SK-N-MC (cell line): Measurements from ENCODE around the gene OBSCN.
A peak's percentile ranks its signal among the peaks of the same experiment; 100 is the strongest.

ENCODE experiments used
- DNase-seq: peaks from one replicate; pipeline ENCODE4 v3.0.0-alpha.2; 2011; ENCODE audit warnings: low read depth, low spot score
- H3K27ac ChIP-seq: fragments of 200-600 bp; sonication (generic); 2 replicates; pipeline ENCODE4 v1.5.1; 2016; ENCODE audit warnings: mixed run types
- H3K36me3 ChIP-seq: fragments of 200-600 bp; sonication (generic); 2 replicates; pipeline ENCODE4 v1.6.1; 2017; ENCODE audit warnings: antibody characterized with exemption, low read length, mixed read lengths; ENCODE audit not compliant: insufficient read depth
- H3K4me3 ChIP-seq: fragments of 200-600 bp; sonication (generic); 2 replicates; pipeline ENCODE4 v1.5.1; 2016
- H3K9ac ChIP-seq: fragments of 200-600 bp; sonication (generic); 2 replicates; pipeline ENCODE4 v1.8.0; 2017; ENCODE audit warnings: mixed run types, mixed read lengths; ENCODE audit not compliant: insufficient read length
- H3K9me3 ChIP-seq: fragments of 200-600 bp; sonication (generic); 2 replicates; pipeline ENCODE4 v1.6.1; 2017; ENCODE audit warnings: low read depth, mild to moderate bottlenecking, antibody characterized with exemption, low read length, moderate library complexity, mixed read lengths
- EZH2 ChIP-seq: fragments of 200-600 bp; sonication (generic); IDR thresholded peaks from one replicate; pipeline ENCODE4 v1.6.1; 2017; ENCODE audit warnings: antibody characterized with exemption
- FOXP2 ChIP-seq: optimal IDR thresholded peaks from 2 replicates; pipeline ENCODE3; 2011; ENCODE audit warnings: mild to moderate bottlenecking, moderate library complexity; ENCODE audit not compliant: insufficient read depth; ENCODE audit errors: extremely low read length, control extremely low read depth
- POLR2AphosphoS5 ChIP-seq: IDR thresholded peaks from 2 replicates; pipeline ENCODE4 v1.6.1; 2012; ENCODE audit warnings: mild to moderate bottlenecking, low read depth, low read length, borderline replicate concordance

OBSCN gene

DNA sequence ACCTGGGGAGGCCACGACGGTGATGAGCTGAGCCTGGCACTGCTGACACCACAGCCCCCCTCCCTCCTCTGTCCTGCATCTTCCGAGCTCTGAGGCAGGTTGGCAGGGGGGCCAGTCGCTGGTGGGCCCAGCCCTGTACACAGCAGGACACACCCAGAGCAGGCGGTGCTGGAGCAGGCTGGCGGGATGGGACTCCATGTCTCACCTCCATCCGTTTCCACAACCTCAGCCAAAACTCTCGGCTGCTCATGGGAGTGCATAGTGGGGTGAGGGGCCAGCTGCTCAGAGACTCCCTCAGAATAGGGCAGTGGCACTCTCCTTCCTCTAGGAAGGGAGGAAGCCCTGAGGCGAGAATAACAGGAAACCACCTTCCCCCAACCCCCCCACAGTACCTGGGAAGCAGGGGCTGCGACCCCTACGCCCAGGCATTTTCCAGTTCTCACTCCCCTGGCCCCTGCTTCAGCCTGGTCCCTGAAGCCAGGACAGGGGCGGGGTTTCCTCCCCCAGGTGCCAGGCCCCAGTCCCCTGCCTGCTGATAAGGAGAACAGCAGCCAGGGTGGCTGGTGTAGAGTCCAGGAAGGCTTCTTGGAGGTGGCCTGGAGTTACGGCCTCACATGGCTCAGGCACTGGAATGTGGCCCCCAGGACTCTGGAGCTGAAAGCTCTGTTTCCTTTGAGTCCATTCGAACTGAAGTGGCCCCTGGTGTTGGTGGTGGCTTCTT, 45.4 kb upstream of the OBSCN start:
- H3K4me3 ChIP-seq = no peak overlapping the region
- TF ChIP-seq EZH2 = no peak
- TF ChIP-seq FOXP2 = no peak
- DNase-seq = no peak
- no peak overlapping the region for H3K9ac ChIP-seq
- H3K27ac ChIP-seq = no peak overlapping the region
- no peaks in the 10 kb centered on the region for H3K9me3 ChIP-seq
- no peaks in the 10 kb centered on the region for H3K36me3 ChIP-seq

GRCh38 chr1:228163007-228163753, 44.7 kb upstream of the OBSCN start:
- no peaks in the 10 kb centered on the region for H3K9me3 ChIP-seq
- no peak overlapping the region for H3K9ac ChIP-seq
- no peak overlapping the region for H3K4me3 ChIP-seq
- no peak overlapping the region for H3K27ac ChIP-seq
- no peaks in the 10 kb centered on the region for H3K36me3 ChIP-seq
- no peak for DNase-seq
- TF ChIP-seq POLR2AphosphoS5 (no peak), FOXP2 (no peak), EZH2 (no peak)

DNA sequence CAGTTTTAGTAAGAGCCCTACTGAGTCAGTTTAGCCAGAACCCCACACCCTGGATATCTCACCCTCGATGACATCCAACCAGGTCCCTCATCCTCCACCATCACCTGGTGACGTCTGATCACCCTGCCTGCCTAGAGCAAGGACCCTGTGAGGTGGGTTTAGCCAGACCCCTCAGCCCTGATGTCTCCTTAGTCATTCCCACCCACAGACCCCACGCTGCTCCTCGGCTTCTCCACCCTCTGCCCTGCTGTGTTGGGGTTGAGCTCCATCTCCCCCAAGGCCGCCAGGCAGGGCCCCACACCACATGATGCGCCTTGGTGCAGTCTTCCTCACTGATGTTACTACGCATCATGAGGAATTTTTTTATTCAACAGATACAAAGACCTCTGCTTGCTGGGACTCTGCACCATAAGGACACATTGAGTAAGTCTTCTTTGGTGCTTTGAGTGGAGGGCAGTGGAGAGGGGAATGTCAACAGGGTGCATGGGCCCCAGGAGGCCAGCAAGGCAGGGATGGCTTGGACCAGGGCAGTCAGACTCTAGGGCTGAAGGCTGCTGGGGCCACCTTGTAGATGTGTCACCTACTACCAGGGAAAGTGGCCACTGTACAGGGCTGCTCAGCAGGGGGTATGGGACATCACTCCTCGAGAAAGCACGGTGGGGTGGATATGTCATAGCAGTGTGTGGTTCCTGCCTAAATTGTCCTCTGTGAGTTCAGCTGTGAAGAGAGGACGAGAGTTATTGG, 43.9 kb upstream of the OBSCN start:
- no peaks in the 10 kb centered on the region for H3K9me3 ChIP-seq
- H3K27ac ChIP-seq = no peak overlapping the region
- DNase-seq = no peak
- no peak overlapping the region for H3K9ac ChIP-seq
- no peak overlapping the region for H3K4me3 ChIP-seq
- TF ChIP-seq POLR2AphosphoS5 (no peak), EZH2 (no peak), FOXP2 (no peak)
- no peaks in the 10 kb centered on the region for H3K36me3 ChIP-seq

- TF ChIP-seq FOXP2 = no peak
- no peak for TF ChIP-seq EZH2
- no peak for TF ChIP-seq POLR2AphosphoS5
- Histone ChIP-seq H3K9ac (peak overlapping the region; percentile 85), H3K27ac (peak overlapping the region; percentile 79; the same call in 1 of the 2 replicates), H3K4me3 (peak overlapping the region; percentile 88), H3K36me3 (no peaks in the 10 kb centered on the region), H3K9me3 (no peaks in the 10 kb centered on the region)
- no peak for DNase-seq
These were observed 43.1 kb upstream of the OBSCN start for GRCh38 chr1:228164561-228165371.

DNA sequence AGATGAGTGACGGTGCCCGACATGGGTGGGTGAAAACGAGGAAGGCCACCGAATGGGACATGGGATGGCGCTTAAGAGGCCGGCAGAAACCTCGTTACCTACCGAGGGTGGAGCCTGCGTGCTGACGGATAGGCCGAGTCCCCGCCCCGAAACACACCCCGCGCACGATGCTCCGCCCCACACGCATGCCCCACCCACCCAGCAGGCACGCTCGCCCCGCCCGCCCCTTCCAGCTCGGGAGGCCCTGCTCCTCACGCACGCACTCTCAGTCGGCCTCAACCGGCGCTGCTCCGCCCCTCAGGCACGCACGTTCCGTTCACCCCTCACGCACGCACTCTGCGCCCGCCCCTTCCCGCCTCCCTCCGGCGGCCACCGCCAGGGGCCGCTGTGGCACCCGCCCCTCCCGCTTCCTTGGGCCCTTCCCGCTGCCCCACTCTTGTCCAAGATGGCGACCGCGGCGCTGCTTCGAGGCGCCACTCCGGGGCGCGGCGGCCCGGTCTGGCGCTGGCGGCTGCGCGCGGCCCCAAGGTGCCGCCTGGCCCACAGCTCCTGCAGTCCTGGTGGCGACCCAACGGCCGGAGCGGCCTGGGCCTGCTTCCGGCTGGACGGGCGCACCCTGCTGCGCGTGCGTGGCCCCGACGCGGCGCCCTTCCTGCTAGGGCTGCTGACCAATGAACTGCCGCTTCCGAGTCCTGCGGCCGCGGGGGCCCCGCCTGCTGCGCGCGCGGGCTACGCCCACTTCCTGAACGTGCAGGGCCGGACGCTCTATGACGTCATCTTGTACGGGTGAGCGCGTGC, 42.3 kb upstream of the OBSCN start, which contains the start of gene IBA57:
IBA57 (plus strand) TSS at position 433 of the 798 bp plus-strand sequence; CDS start at position 446, 13 bp downstream.
- H3K9ac ChIP-seq = peak within 1 kb of the TSS; percentile 98
- H3K4me3 ChIP-seq = peak within 1 kb of the TSS; percentile 91
- H3K9me3 ChIP-seq = no peaks in the 10 kb centered on the region
- H3K27ac ChIP-seq = peak within 1 kb of the TSS; percentile 97
- TF ChIP-seq POLR2AphosphoS5 (peak; percentile 92), EZH2 (no peak), FOXP2 (peak; percentile 87)
- DNase-seq = peak; percentile 89
- no peaks in the 10 kb centered on the region for H3K36me3 ChIP-seq

GRCh38 chr1:228166170-228166936, 41.5 kb upstream of the OBSCN start:
- DNase-seq = no peak
- Histone ChIP-seq H3K36me3 (no peaks in the 10 kb centered on the region), H3K27ac (peak overlapping the region; percentile 70), H3K9ac (peak overlapping the region; percentile 98), H3K9me3 (no peaks in the 10 kb centered on the region), H3K4me3 (peak overlapping the region; percentile 91)
- TF ChIP-seq FOXP2 (no peak), EZH2 (no peak), POLR2AphosphoS5 (no peak)

GRCh38 chr1:228168563-228169270, 39.1 kb upstream of the OBSCN start:
- Histone ChIP-seq H3K27ac (no peak overlapping the region), H3K9ac (no peak overlapping the region), H3K36me3 (no peaks in the 10 kb centered on the region), H3K9me3 (no peaks in the 10 kb centered on the region), H3K4me3 (no peak overlapping the region)
- no peak for TF ChIP-seq FOXP2
- no peak for TF ChIP-seq EZH2
- DNase-seq = no peak
